NCI-H2227 (cell line): ENCODE measurements around the gene INHA.

Experiments used
- DNase-seq: peaks from one replicate; lab custom pipeline; 2025; ENCODE audit not compliant: unreplicated experiment; lab: John Stamatoyannopoulos, UW

Gene INHA

GRCh38 chr2:219608399-219608964, 36.4 kb downstream of the INHA start:
- DNase-seq, result no peak

DNA sequence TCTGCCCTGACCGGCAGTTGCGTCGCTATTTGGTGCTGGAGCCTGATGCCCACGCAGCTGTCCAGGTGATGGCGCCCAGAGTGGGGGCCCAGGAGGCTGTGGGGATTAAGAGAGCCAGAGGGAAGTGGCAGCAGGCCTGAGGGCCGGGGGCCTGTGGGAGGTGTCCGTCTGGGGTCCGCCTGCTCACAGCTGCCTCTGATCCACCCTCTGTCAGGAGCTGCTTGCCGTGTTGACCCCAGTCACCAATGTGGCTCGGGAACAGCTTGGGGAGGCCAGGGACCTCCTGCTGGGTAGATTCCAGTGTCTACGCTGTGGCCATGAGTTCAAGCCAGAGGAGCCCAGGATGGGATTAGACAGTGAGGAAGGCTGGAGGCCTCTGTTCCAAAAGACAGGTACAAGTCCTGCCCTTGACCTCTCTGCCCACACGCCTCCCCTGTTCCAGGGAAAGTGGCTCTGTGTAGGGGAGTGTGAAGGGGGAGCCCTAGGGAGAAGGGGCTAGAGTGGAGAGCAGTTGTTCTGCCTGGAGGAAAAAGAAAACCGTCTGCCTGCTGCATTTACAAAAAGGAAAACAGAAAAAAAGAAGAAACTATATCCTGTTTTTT, 37.1 kb downstream of the INHA start:
- no peak for DNase-seq

DNA sequence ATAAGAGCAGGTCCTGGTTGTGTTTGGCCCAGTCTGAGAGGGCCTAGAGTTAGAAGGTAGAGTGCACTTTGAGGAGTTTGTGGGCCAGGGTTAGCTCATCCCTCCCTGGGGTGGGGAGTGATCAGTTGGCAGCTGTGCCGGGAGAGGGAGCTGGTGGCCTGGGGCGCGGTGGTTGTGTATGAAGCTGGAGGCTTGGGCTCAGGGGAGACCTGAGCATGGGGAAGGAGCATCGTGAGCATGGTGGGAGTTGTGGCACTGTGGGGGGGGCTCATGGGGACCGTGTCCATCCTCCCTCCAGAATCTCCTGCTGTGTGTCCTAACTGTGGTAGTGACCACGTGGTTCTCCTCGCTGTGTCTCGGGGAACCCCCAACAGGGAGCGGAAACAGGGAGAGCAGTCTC, 39.2 kb downstream of the INHA start:
- DNase-seq, result no peak

- DNase-seq, result no peak
Observed at GRCh38 chr2:219611866-219612576, 39.9 kb downstream of the INHA start.

- DNase-seq, result no peak
Observed at GRCh38 chr2:219612577-219613286, 40.6 kb downstream of the INHA start.

DNA sequence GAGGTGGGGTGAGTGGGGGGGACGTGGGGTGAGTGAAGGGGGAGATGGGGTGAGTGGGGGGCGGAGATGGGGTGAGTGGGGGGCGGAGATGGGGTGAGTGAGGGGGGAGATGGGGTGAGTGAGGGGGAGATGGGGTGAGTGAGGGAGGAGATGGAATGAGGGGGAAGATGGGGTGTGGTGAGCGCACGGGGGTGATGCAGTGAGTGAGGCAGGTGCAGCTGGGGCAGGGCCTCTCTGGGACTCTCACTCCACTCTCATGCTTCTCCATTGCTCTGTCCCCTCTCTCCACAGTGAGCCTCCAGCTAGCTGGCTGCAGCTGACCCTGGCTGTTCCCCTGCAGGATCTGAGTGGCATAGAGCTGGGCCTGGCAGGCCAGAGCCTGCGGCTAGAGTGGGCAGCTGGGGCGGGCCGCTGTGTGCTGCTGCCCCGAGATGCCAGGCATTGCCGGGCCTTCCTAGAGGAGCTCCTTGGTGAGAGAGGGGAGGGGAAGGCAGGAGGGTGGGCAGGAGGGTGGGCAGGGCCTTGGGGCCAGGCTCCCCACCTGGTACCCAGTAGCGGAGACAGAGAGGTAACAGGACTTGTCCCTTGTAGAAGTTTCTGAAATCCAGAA, 41.5 kb downstream of the INHA start:
- no peak for DNase-seq

GRCh38 chr2:219614076-219614860, 42.2 kb downstream of the INHA start:
- DNase-seq, result no peak

DNA sequence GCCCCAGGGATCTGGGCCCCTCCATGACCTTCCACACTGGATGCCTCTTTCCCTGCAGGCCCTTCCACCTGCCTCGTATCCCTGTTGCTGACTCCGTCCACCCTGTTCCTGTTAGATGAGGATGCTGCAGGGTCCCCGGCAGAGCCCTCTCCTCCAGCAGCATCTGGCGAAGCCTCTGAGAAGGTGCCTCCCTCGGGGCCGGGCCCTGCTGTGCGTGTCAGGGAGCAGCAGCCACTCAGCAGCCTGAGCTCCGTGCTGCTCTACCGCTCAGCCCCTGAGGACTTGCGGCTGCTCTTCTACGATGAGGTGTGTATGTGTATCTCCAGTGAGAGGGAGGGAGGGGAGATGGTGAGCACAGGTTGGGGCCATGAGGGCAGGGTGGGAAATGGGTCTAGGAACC, 42.9 kb downstream of the INHA start:
- no peak for DNase-seq

- no peak for DNase-seq
Observed at GRCh38 chr2:219615894-219616293, 43.8 kb downstream of the INHA start.

DNA sequence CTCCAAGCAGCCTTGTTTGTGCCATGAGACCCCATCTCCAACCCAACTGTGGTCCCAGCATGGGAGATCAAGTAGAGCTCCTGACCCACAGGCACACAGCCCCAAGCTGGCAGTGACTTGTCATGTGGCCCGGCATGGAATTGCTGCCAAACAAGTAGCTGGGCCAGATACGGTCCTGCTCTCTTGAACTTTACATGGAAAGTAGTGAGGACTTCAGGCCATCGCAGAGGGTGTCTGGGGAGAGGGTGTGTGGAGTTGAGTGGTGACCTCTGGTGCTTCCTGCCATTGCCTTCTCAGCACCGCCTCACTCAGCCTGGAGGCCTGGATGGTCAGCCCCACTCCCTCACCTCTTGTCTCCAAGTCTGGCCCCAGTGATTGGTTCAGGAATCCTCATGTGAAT, 44.4 kb downstream of the INHA start:
- DNase-seq, result no peak

GRCh38 chr2:219618733-219619122, 46.6 kb downstream of the INHA start:
- no peak for DNase-seq

- DNase-seq, result peak; percentile 35
Observed at GRCh38 chr2:219619235-219619634, 47.1 kb downstream of the INHA start.

DNA sequence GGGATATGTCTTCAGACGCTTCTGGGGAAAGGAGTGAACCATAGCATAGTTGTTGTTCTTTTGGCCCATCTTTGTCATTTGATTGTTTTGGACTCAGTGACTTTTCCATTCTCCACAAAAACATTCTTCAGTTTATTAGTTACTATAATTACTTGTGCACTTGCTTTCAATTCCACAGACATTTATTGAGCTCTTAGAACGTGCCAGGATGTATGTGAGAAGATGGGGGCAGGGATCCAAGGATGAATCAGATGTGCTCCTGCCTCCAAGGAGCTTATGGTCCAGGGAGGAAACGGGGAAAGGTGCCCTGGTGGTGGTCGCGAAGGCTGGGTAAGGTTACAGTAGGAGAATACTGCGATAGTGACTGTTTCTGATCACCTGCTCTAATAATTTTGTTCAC, 48.4 kb downstream of the INHA start:
- DNase-seq, result no peak

GRCh38 chr2:219621935-219622334, 49.8 kb downstream of the INHA start:
- no peak for DNase-seq

DNA sequence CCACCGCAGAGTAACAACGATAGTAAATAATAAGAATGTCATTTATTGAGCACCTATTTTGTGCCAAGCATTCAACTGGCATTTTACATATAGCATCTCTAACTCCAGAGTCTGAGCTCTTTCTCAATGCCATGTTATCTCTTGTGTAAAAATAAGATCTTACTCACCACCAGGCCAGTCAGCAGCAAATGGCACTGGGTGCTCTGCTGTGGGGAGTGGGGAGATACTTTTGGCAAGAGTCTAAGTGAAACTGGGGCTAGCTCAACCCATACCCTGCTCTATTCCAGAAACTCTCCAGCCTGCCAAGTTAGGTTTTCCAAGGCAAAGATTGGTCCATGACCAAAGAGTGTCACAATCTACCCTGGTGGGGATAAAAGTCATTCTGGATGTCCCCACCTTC, 50.4 kb downstream of the INHA start:
- no peak for DNase-seq

GRCh38 chr2:219624565-219624964, 52.5 kb downstream of the INHA start:
- no peak for DNase-seq

- DNase-seq, result no peak
Observed at GRCh38 chr2:219625179-219625578, 53.1 kb downstream of the INHA start.
